Stimulated activated CD8-positive, alpha-beta memory T cell treated with anti-CD3 and anti-CD28 coated beads, Interleukin-15, amount 100 ng/mL, for 48 hours (primary cell): ENCODE measurements around the gene MYLK.

Experiments used
- DNase-seq, 2 donors: peaks; one replicate each; pipeline ENCODE4 v3.0.0-alpha.2; 2020; ENCODE audit warnings: low read depth in 2 of 2

The MYLK gene

GRCh38 chr3:123877965-123878364, 6.2 kb downstream of the MYLK start:
- no peak for DNase-seq

GRCh38 chr3:123877466-123877865, 6.7 kb downstream of the MYLK start:
- no peak for DNase-seq

- no peak for DNase-seq
Measured at GRCh38 chr3:123876858-123877257, 7.3 kb downstream of the MYLK start.

GRCh38 chr3:123872621-123873020, 11.5 kb downstream of the MYLK start:
- no peak for DNase-seq

- no peak for DNase-seq
Measured at GRCh38 chr3:123871946-123872345, 12.2 kb downstream of the MYLK start.

GRCh38 chr3:123870033-123870432, 14.1 kb downstream of the MYLK start:
- no peak for DNase-seq

- DNase-seq = no peak
Measured at GRCh38 chr3:123869165-123869564, 15.0 kb downstream of the MYLK start.

- no peak for DNase-seq
Measured at GRCh38 chr3:123864706-123865105, 19.4 kb downstream of the MYLK start.

GRCh38 chr3:123862152-123862551, 22.0 kb downstream of the MYLK start:
- DNase-seq = no peak

- no peak for DNase-seq
Measured at GRCh38 chr3:123861081-123861836, 22.9 kb downstream of the MYLK start.

GRCh38 chr3:123859177-123859576, 25.0 kb downstream of the MYLK start:
- no peak for DNase-seq

GRCh38 chr3:123854905-123855304, 29.2 kb downstream of the MYLK start:
- no peak for DNase-seq

GRCh38 chr3:123853686-123854372, 30.3 kb downstream of the MYLK start:
- DNase-seq = no peak

GRCh38 chr3:123847209-123847608, 36.9 kb downstream of the MYLK start:
- no peak for DNase-seq

GRCh38 chr3:123843668-123844067, 40.5 kb downstream of the MYLK start:
- DNase-seq = no peak

GRCh38 chr3:123842711-123843110, 41.4 kb downstream of the MYLK start:
- no peak for DNase-seq

- DNase-seq = no peak
Measured at GRCh38 chr3:123841476-123842238, 42.5 kb downstream of the MYLK start.

- DNase-seq = no peak
Measured at GRCh38 chr3:123840961-123841360, 43.2 kb downstream of the MYLK start.

- DNase-seq = no peak
Measured at GRCh38 chr3:123837858-123838257, 46.3 kb downstream of the MYLK start.

GRCh38 chr3:123834631-123835030, 49.5 kb downstream of the MYLK start:
- DNase-seq = no peak

- DNase-seq = no peak
Measured at GRCh38 chr3:123833398-123833785, 50.7 kb downstream of the MYLK start.

- no peak for DNase-seq
Measured at GRCh38 chr3:123832692-123833397, 51.3 kb downstream of the MYLK start.
